ENCODE results near the gene MAT2A.
"Not testable (repeated sequence)": the region's sequence is repeated elsewhere in the genome, so short reads cannot be mapped to it uniquely, and the experiment has no call there.

Gene MAT2A

DNA sequence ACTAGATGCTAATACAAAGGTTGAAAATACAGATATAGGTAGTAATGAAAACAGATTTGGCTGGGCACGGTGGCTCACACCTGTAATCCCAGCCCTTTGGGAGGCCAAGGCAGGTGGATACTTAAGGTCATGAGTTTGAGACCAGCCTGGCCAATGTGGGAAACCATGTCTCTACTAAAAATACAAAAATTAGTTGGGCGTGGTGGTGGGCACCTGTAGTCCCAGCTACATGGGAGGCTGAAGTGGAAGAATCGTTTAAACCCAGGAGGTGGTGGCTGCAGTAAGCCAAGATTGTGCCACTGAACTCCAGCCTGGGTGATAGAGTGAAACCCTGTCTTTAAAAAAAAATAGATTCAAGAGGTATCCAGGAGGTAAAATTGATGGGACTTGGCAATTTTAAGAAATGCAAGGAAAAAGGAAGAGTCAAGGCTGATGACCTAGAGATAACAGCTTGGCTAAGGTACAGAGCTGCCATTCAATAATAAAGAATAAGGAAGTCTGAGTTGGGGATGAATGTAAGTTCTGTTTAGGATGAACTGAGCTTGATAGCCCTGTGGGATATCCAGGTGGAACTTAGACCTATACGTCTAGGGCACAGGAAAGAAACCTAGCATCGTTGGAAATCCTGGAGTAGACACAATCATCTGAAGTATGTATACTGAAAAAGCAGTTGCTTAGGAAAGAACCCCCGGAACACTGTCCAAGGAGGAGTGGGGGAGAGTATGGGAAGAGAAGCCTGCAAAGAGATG is 9.1 kb downstream of the MAT2A start:
- no peak for DNase-seq

DNA sequence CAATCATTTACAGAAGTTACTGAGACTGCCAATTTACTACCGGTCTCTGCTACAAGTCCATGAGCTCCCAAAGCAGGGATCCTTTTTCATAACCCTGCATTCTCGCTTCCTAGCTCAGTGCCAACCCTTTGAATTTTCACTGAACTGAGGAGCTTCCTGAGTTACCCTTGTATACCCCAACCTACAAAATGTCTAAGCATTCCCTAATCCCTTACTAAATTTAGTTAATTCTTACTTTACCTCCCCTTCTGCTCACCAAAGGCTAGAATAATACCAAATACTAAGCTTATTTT is 9.6 kb downstream of the MAT2A start:
- DNase-seq = no peak

DNA sequence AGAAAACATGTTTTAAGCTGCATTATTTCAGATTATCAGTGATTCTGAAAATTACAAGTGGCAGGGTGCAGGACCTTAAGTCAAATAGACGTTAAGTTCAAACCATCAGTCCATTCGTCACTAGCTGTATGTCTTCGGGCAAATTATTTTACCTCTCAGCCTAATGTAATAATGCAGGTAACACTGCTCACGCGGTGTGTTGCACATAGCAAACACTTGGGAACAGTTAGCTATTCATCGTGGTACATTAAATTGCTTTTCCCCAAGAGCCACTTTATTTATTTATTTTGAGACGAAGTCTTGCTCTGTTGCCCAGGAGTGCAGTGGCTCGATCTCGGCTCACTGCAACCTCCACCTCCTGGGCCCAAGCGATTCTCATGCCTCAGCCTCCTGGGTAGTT is 10.1 kb downstream of the MAT2A start:
- DNase-seq = no peak

DNA sequence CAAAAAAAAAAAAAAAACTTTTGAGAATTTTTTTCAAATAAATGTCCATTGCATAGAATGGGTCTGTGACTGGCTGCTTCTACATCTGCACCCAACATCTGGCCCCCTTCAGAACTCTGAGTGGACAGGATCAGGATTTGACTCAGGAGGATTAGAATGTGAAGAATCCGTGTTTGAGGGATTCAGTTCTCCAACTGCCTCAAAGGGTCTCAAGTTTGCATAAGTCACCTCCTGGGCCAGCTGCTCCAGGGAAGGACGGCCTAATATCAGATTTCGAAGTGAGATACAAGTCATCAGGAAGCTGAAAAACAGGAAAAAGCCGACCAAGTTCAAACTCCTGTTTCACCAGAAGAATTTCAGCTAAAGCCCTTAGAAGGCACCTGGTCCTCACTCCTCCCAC is 10.9 kb downstream of the MAT2A start:
- DNase-seq = no peak

DNA sequence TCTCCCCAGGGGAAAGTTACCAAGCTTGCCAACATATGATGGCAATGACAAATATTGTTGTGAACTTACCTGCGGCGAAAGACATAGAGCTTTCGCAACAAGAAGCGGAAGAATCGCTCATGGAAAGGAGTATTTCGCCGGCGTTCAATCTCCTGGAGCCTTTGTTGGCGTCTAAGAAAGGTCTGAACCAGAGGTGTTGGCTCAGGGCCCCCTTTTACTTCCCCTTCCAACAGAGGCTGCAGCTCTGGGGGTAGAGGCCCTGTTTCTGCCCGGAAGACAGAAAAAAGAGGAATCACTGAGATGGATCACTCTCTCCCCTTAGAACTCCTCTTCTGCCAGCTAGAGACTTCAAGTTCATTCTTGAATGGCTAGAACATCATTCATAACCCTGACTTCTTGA is 11.5 kb downstream of the MAT2A start:
- no peak for DNase-seq

DNA sequence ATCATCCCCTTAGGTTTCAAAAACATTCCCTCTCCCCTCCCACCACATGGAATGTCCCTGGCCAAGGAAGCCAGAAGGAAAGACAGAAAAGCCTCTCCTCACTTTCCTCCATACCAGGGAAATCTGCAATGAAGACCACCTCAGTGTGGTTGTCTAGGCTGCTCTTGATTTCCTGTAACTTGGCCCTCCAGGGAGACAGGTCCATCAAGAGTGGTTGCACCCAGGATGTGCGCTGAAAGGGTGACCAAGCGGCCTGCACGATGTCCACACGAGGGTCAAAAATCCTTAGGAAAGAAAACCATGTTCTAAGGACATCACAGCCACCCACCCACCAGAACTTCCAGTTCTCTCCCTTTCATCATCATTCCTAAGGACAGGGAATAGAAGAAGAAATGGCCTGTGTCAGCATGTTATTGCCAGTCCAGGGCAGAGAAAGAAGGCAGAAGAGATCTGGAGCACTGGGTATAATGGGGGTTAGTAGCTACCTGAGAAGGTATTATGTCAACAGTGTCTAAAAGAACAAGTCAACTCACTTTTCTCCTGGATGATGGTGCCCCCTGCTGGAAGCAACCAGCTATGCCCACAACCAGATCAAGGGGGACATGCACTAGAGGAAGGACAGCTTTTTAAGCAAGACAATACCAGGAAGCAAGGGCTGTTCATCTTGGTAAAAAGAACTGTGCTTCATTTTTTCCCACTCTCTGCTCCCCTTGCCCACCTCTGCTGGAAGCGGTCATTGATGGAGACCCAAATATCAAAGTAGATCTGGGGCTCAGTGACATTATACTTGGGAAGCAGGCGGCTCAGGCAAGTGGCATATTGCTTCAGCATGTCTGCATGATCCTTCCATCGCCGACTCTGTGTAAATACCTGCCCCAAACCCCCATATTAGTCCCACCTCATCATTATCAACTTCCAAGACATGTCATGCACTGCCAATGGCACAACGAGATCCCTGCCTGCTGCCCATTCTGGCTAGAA is 13.0 kb downstream of the MAT2A start:
- DNase-seq = peak; percentile 93

DNA sequence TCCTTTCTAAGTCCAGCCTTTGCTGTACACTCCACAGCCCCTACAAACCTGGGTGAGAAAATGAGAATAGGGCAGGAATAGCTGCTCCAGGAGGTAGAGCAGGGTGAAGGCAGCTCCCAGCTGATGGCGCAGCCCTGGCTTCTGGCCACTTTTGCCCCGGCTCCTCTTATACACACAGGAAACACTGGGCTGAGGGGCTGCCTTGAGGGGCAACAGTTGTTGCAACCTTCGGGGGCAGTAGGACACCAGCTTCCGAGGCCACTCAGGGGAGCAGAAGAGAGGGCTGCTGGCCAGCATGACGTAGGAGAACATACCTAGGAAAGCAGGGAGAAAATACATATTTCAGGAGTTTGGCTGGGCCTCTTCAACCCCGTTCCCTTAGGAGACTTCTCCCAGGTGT is 14.2 kb downstream of the MAT2A start:
- no peak for DNase-seq

DNA sequence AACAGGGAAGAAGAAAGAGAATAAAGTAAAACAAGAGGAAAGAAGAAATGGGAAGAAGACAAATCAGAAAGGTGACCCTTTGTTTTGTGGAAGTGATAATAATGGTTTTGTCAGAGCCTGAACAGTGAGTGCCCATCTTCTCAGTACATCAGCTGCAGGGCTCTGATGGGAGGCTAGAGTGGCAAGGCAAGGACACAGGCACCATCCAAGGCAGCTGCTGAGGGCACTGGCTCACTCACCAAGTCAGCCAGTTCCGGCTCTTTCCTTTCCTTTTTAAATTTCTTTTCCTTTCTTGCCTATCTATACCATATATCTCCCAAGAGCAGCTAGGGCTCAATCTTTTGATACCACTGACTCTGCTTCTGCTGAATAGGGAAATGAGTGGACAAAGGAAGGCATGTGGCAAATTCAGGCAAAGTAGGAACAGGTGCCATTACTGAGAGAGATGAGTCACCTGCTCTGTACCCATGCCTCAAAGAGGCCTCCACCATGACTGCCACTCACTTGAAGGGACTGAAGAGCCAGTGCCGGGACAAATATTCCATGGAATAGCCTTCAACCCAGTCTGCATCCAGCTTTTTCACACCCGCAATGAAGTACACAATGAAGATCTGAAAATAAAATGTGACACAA is 16.1 kb downstream of the MAT2A start:
- DNase-seq = no peak

DNA sequence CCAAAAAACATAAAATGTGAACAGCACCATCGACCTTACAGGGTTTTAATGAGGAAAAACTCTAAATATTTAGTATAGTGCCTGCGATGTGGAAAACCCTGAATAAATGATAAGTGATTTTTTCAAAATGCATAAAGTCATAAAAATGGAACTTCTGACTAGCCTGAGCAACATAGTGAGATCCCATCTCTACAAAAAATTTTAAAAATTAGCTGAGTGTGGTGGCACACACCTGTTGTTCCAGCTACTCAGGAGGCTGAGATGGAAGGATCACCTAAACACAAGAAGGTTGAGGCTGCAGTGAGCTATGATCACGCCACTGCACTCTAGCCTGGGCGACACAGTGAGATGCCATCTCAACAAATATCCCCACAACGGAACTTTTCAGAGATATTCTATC is 18.2 kb downstream of the MAT2A start:
- no peak for DNase-seq

DNA sequence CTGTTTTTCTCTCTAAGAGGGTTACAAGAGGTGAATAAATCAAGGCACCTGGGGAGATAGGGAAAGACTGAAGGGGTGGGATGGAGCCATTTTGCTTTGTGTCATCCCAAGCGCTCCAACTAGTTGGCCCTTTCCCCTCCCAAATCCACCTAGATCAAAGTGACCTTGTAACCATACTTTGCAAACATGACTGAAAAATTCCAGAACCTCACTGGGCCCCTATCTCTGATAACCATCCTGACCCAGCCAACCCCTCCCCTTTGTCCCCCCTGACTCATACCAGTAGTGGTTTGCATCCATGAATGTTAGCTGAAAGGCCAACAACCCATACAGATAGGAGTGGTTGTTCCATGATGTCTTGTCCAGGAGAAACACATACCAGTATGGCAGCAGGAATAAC is 19.2 kb downstream of the MAT2A start:
- no peak for DNase-seq

DNA sequence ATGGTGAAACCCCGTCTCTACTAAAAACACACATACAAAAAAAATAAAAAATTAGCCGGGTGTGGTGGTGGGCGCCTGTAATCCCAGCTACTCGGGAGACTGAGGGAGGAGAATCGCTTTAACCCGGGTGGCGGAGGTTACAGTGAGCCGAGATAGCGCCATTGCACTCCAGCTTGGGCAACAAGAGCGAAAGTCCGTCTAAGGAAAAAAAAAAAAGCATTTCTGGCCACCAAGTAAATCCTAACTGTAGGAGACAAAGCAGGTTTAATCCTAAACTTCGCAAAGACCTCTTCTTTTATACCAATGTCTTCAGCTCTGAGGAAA is 21.4 kb downstream of the MAT2A start:
- not testable (repeated sequence) for DNase-seq

DNA sequence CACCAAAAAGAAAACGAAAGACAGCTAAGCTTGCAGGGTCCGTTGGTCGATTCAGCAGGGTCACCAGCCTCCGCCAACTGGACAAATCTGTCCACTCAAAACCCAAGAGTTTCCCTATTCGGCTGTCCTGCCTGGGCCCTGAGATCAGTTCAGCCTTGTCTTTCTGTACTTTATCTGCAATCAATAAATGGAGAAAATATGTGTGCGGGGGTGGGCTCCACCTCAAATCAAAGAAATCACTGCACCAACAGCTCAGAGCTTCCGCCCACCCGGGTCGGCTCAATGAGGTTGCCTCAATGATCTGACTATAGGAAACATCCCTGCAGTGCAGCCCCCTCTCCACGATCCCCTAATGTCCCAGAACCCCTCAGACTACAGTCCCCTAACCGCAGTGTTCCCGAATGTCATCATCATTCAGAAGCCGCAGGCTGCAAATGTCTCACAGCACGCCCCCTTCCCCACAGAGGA is 21.9 kb downstream of the MAT2A start:
- DNase-seq = no peak

DNA sequence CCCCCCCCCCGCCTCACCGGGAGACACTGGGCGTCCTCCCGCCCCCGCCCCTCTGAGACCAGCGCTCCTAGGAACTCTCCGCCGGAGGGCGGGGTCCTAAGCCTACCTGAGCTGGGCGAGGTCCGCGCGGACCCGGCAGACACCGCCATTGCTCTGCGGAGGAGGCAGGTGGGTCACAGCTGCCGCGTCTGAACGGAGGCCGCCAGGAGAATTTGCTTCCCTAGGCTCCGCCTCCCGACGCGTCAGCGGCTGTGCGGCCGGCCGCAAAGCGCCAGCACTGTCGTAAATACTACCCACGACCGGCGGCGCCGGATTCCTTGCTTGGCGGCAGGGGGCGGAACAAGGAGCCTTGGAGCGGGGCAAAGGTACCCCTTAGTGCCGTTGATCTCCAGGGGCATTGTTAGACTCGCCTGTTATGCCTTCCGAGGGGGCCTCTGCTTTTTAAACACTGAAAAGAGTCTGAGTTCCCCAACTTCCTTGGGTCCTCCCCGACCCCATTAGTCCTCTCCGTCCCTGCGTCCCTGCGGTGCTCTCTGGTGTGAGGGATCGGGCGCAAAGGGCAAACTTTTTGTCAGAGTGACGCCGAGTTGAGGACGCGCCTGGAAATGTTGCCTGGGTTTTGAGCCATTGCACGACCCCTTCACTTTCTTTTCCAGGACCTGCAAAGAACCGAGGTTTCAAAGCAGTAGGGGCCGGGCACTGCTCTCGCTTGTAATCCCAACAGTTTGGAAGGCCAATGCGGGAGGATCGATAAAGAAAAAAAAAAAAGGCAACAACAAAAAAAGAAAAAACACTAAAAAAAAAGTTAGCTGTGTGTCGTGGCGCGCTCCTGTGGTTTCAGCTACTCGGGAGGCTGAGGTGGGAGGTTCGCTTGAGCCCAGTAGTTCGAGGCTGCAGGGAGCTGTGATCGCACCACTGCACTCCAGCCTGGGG is 22.6 kb downstream of the MAT2A start, which contains the start of gene GGCX:
GGCX (minus strand) TSS at position 214 of the 933 bp plus-strand sequence; CDS start at position 149, 65 bp downstream.
- peak; percentile 97 for DNase-seq

DNA sequence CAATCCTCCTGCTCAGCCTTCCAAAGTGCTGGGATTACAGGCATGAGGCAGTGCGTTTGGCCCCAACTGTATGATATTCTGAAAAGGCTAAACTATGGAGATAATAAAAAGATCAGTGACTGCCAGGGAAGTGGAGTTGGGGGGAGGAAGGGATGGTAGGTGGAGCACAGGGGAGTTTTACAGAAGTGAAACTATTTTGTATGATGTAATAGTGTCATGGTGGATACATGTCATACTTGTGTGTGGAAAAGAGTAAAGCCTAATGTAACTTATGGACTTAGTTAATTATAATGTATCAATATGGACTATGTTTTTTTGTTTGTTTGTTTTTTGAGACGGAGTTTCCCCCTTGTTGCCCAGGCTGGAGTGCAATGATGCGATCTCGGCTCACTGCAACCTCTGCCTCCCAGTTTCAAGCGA is 25.2 kb downstream of the MAT2A start:
- DNase-seq = no peak

DNA sequence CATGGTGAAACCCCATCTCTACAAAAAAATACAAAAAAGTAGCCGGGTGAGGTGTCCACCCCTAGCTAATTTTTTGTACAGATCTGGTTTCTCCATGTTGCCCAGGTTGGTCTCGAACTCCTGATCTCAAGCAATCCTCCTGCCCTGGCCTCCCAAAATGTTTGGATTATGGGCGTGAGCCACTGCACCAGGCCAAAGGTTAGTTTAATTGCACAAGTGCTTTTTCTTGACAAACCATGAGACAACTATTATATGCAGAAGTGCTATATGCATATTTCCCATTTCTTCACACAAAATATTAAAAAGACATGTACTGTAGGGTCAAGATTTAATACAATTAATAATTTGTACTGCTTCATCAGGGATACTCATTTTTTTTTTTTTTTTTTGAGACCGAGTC is 27.3 kb downstream of the MAT2A start:
- DNase-seq = no peak

DNA sequence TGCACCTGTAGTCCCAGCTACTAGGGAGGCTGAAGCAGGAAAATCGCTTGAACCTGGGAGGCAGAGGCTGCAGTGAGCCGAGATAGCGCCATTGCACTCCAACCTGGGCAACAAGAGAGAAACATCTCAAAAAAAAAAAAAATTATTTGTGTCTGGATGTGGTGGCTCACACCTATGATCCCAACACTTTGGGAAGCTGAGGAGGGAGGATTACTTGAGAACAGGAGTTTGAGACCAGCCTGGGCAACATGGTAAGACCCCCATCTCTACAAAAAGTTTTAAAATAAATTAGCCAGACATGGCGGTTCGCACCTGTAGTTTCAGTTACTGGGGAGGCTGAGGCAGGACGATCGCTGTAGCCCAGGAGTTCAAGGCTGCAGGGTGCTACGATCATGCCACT is 36.8 kb downstream of the MAT2A start:
- DNase-seq = no peak

DNA sequence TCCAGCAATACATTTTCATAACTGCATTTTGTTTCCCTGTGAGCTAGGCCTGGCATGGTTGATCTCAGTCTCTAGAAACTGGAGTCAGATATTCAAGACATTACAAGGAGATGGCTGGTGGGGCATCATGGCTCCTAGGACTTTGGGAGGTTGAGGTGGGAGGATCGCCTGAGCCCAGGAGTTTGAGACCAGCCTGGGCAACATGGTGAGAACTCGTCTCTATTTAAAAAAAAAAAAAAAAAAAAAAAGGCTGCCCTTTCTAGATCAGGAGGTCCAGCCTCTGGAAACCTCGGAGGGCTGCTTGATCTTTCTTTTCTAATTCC is 38.1 kb downstream of the MAT2A start:
- no peak for DNase-seq

DNA sequence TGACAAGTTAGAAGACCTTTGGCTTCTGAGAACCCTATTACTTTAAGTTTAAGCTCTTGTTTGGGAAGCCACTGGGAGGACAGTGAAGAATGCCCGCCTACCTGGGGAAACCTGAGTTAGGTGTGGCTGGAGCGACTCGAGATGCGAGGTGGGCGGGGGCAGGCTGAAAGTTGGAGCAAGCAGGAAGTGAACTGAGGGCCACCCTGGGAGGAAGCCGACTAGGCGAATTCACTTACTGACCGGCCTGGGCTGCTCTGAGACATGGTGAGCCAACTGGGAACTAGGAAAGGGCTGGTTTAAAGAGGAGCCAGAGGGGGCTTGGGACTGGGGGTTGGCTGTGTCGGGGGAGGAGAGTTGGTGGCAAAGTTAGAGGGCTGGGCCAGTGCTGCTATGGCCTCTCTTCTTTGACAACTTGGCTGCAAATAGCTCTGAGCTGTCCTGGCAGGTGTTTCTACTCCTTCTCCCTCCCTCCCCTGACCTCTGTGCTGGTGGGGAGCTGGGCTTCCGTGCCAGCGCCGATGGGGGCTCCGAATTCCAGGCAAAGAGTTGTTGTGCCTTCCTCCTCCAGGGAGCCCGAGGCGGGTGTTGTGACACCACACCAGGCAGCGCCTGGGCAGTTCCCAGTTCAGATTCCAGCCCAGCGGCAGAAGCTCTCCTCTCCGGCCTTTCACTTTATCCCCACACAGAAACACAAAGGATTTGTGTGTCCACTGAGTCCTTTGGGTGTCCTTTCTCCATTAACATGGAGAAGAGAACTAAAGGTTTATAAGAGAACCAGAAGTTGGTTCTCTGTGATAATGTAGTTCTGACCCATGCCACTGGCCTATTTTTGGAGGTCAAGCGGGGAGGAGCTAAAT is 38.6 kb downstream of the MAT2A start, which contains the start of gene VAMP8:
VAMP8 (plus strand) TSS at position 201 of the 857 bp plus-strand sequence; CDS start at position 262, 61 bp downstream.
- peak; percentile 81 for DNase-seq

DNA sequence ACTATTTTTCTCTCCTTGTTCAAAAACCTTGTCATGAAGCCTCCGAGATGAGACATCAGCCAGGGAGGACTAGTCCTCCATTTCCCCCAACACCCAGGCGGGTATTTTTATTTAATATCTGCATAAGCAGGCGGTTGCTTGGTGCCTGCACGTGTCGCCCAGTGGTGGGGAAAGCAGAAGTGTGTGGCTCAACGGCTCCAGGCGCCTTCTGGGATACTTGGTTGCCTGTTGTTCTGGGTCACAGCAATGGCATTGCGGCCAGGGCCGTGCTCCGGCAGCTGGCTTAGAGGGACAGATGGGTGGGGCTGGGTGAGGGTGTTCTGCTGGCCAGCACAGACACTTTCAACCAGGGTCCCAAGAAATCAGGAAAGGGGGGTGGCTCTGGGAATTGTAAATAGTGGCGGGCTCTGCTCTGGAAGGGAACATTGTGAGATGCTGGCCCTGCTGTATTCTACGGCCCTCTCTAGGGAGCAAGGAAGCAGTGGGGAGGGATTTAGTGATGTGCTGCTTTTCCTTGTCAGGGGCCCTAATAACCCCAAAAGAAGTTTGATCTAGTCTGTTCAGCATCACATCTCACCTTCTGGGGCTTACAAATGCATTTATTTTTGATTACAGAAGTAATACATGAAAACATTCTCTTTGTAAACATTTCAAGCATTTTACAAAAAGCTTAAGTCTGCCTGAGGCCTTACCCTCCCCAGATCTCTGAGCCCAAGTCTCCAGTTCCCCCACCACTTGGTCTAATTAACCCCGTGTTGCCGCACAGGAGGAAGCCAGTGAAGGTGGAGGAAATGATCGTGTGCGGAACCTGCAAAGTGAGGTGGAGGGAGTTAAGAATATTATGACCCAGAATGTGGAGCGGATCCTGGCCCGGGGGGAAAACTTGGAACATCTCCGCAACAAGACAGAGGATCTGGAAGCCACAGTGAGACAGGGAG is 39.5 kb downstream of the MAT2A start:
- peak; percentile 66 for DNase-seq

DNA sequence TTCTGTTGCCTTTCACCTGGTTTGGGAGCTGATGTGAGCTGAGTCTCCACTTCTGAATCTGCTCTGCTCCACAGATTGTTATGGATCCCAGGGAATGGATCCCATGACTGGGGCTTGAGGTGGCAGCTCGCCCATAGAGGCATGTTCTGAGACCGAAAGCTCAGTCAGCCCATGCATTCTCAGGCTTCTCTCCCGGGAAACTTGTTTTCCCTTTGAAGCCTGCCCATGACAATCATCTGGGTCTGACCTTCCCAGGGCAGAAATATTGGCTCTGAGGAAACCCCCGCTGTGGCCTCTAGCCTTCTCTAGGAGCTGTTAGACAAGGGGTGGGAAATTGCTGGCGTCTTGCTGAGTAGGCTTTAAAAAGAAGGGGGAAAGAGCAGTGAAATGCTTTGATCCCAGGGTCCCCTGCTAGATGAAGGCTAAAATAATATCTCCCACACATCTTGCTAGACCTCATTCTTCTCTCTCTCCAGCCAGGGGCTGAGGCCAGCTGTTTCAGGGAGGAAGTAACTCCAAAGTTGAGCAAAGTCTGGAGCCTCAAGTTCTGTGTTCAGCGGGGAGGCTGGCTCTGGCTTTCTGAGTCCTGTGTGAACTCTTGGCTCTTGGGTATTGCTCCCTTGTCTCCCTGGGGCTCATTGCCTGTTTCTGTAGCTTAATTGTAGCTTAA is 40.4 kb downstream of the MAT2A start:
- no peak for DNase-seq

All from activated CD8-positive, alpha-beta memory T cell treated with anti-CD3 and anti-CD28 coated beads for 24 hours (primary cell).